ENCODE measurements around the gene PEX14.

The PEX14 gene

GRCh38 chr1:10440794-10441193, 34.0 kb upstream of the PEX14 start:
- H3K9me3 ChIP-seq (ENCODE audit: low read length) = no peaks in the 10 kb centered on the region
- H3K27me3 ChIP-seq (ENCODE audit: insufficient read depth, low read length) = no peaks in the 10 kb centered on the region
- no peaks in the 10 kb centered on the region for H4K20me1 ChIP-seq (ENCODE audit: insufficient read depth, low read length)
- no peak overlapping the region for H3K4me3 ChIP-seq (ENCODE audit: low read depth, low read length, poor library complexity, severe bottlenecking)
- H2AFZ ChIP-seq (ENCODE audit: low read length) = no peak overlapping the region
- no peaks in the 10 kb centered on the region for H3F3A ChIP-seq (ENCODE audit: insufficient read depth, low read length)
- TF ChIP-seq CTCF (IDR thresholded peaks at IDR 0.05; ENCODE audit: low read length) (no peak), EZH2 (IDR thresholded peaks at IDR 0.05; ENCODE audit: borderline replicate concordance, low read length) (no peak)
- H3K36me3 ChIP-seq (ENCODE audit: insufficient read depth, low read length) = no peaks in the 10 kb centered on the region
- no peak overlapping the region for H3K4me2 ChIP-seq (ENCODE audit: low read length)
- H3K4me1 ChIP-seq (ENCODE audit: insufficient read depth, low read length, severe bottlenecking) = no peaks in the 10 kb centered on the region
- H3K9me2 ChIP-seq (ENCODE audit: low read depth, low read length) = no peaks in the 10 kb centered on the region
- no peaks in the 10 kb centered on the region for H3K79me2 ChIP-seq (ENCODE audit: insufficient read depth, low read length)
- H3K27ac ChIP-seq (ENCODE audit: low read depth, low read length, poor library complexity, severe bottlenecking) = no peak overlapping the region
- H3K9ac ChIP-seq (ENCODE audit: low read length) = no peak overlapping the region

- Histone ChIP-seq H2AFZ (ENCODE audit: low read length) (no peak overlapping the region), H3F3A (ENCODE audit: insufficient read depth, low read length) (no peaks in the 10 kb centered on the region), H3K9me2 (ENCODE audit: low read depth, low read length) (no peaks in the 10 kb centered on the region), H3K4me2 (ENCODE audit: low read length) (no peak overlapping the region), H3K9me3 (ENCODE audit: low read length) (no peaks in the 10 kb centered on the region), H3K4me1 (ENCODE audit: insufficient read depth, low read length, severe bottlenecking) (no peaks in the 10 kb centered on the region), H3K36me3 (ENCODE audit: insufficient read depth, low read length) (no peaks in the 10 kb centered on the region), H3K9ac (ENCODE audit: low read length) (no peak overlapping the region), H3K79me2 (ENCODE audit: insufficient read depth, low read length) (no peaks in the 10 kb centered on the region), H3K4me3 (ENCODE audit: low read depth, low read length, poor library complexity, severe bottlenecking) (no peak overlapping the region), H3K27ac (ENCODE audit: low read depth, low read length, poor library complexity, severe bottlenecking) (no peak overlapping the region), H3K27me3 (ENCODE audit: insufficient read depth, low read length) (no peaks in the 10 kb centered on the region), H4K20me1 (ENCODE audit: insufficient read depth, low read length) (no peaks in the 10 kb centered on the region)
- TF ChIP-seq CTCF (IDR thresholded peaks at IDR 0.05; ENCODE audit: low read length) = no peak
- TF ChIP-seq EZH2 (IDR thresholded peaks at IDR 0.05; ENCODE audit: borderline replicate concordance, low read length) = no peak
Observed at GRCh38 chr1:10444248-10444647, 30.5 kb upstream of the PEX14 start.

GRCh38 chr1:10444795-10445397, 29.9 kb upstream of the PEX14 start:
- no peaks in the 10 kb centered on the region for H3K79me2 ChIP-seq (ENCODE audit: insufficient read depth, low read length)
- no peaks in the 10 kb centered on the region for H3K9me3 ChIP-seq (ENCODE audit: low read length)
- H3K4me2 ChIP-seq (ENCODE audit: low read length) = no peak overlapping the region
- H3F3A ChIP-seq (ENCODE audit: insufficient read depth, low read length) = no peaks in the 10 kb centered on the region
- H2AFZ ChIP-seq (ENCODE audit: low read length) = no peak overlapping the region
- no peaks in the 10 kb centered on the region for H3K27me3 ChIP-seq (ENCODE audit: insufficient read depth, low read length)
- H3K27ac ChIP-seq (ENCODE audit: low read depth, low read length, poor library complexity, severe bottlenecking) = no peak overlapping the region
- TF ChIP-seq EZH2 (IDR thresholded peaks at IDR 0.05; ENCODE audit: borderline replicate concordance, low read length) (no peak), CTCF (IDR thresholded peaks at IDR 0.05; ENCODE audit: low read length) (no peak)
- H3K4me1 ChIP-seq (ENCODE audit: insufficient read depth, low read length, severe bottlenecking) = no peaks in the 10 kb centered on the region
- no peaks in the 10 kb centered on the region for H3K9me2 ChIP-seq (ENCODE audit: low read depth, low read length)
- H3K9ac ChIP-seq (ENCODE audit: low read length) = no peak overlapping the region
- no peaks in the 10 kb centered on the region for H4K20me1 ChIP-seq (ENCODE audit: insufficient read depth, low read length)
- H3K36me3 ChIP-seq (ENCODE audit: insufficient read depth, low read length) = no peaks in the 10 kb centered on the region
- no peak overlapping the region for H3K4me3 ChIP-seq (ENCODE audit: low read depth, low read length, poor library complexity, severe bottlenecking)
